ENCODE results near the gene MCCC1. TPM values are rescaled to one million over a fixed set of nuclear protein-coding genes. Genes with fewer than 3 reads are reported as not detected.

MCCC1 gene
- total and polyA plus RNA-seq, 2 experiments from 2014 or later: 30.8 to 37.7 TPM

- H3K4me1 ChIP-seq (ENCODE audit: insufficient read depth): no peaks in the 10 kb centered on the region
- WGBS (ENCODE audit: low lambda C conversion rate, missing lambda C conversion rate): 85% methylated on average over 3 of the region's 3 CpGs
Measured at GRCh38 chr3:183028416-183028815, 70.9 kb downstream of the MCCC1 start.

GRCh38 chr3:183027276-183027675, 72.0 kb downstream of the MCCC1 start:
- no peaks in the 10 kb centered on the region for H3K27me3 ChIP-seq
- TF ChIP-seq CTCF (IDR thresholded peaks at IDR 0.05; ENCODE audit: poor library complexity) (no peak), EZH2 (IDR thresholded peaks at IDR 0.05; ENCODE audit: borderline replicate concordance) (no peak), EZH2phosphoT487 (IDR thresholded peaks at IDR 0.05; ENCODE audit: low read depth, severe bottlenecking, unreplicated experiment) (no peak)

More at GRCh38 chr3:183028416-183028815, 70.9 kb downstream of the MCCC1 start:
- Histone ChIP-seq H4K20me1 (ENCODE audit: insufficient read depth, poor library complexity, severe bottlenecking) (no peaks in the 10 kb centered on the region), H3K4me2 (no peak overlapping the region), H3K36me3 (replicated peaks; ENCODE audit: insufficient read depth, low read depth) (no peaks in the 10 kb centered on the region), H3K9me2 (replicated peaks; ENCODE audit: insufficient read depth) (no peaks in the 10 kb centered on the region), H3K27me3 (no peaks in the 10 kb centered on the region), H3K27ac (no peak overlapping the region), H2AFZ (no peak overlapping the region), H3K9me3 (ENCODE audit: low read depth) (no peaks in the 10 kb centered on the region), H3K4me3 (no peak overlapping the region), H3K79me2 (no peaks in the 10 kb centered on the region)
- TF ChIP-seq EZH2phosphoT487 (IDR thresholded peaks at IDR 0.05; ENCODE audit: low read depth, severe bottlenecking, unreplicated experiment) (no peak), EZH2 (IDR thresholded peaks at IDR 0.05; ENCODE audit: borderline replicate concordance) (no peak), CTCF (IDR thresholded peaks at IDR 0.05; ENCODE audit: poor library complexity) (no peak)
- DNase-seq (ENCODE audit: low spot score): no peak

GRCh38 chr3:183022936-183023516, 76.3 kb downstream of the MCCC1 start:
- Histone ChIP-seq H3K4me3 (no peak overlapping the region), H3K9me3 (ENCODE audit: low read depth) (no peaks in the 10 kb centered on the region), H3K4me2 (no peak overlapping the region), H3K36me3 (replicated peaks; ENCODE audit: insufficient read depth, low read depth) (peaks cover 4% of the 10 kb centered on the region), H3K79me2 (no peaks in the 10 kb centered on the region), H3K27ac (peak overlapping the region; percentile 29), H3K27me3 (no peaks in the 10 kb centered on the region), H2AFZ (no peak overlapping the region), H3K4me1 (ENCODE audit: insufficient read depth) (no peaks in the 10 kb centered on the region), H3K9me2 (replicated peaks; ENCODE audit: insufficient read depth) (no peaks in the 10 kb centered on the region), H4K20me1 (ENCODE audit: insufficient read depth, poor library complexity, severe bottlenecking) (no peaks in the 10 kb centered on the region)
- no peak for TF ChIP-seq EZH2 (IDR thresholded peaks at IDR 0.05; ENCODE audit: borderline replicate concordance)
- 70% methylated on average over 3 of the region's 3 CpGs for WGBS (ENCODE audit: low lambda C conversion rate, missing lambda C conversion rate)
- DNase-seq (ENCODE audit: low spot score): no peak

More at GRCh38 chr3:183027276-183027675, 72.0 kb downstream of the MCCC1 start:
- Histone ChIP-seq H3K36me3 (replicated peaks; ENCODE audit: insufficient read depth, low read depth) (no peaks in the 10 kb centered on the region), H2AFZ (no peak overlapping the region), H3K27ac (no peak overlapping the region), H3K4me2 (no peak overlapping the region), H3K4me3 (no peak overlapping the region), H3K9me2 (replicated peaks; ENCODE audit: insufficient read depth) (no peaks in the 10 kb centered on the region), H3K4me1 (ENCODE audit: insufficient read depth) (no peaks in the 10 kb centered on the region), H4K20me1 (ENCODE audit: insufficient read depth, poor library complexity, severe bottlenecking) (no peaks in the 10 kb centered on the region), H3K9me3 (ENCODE audit: low read depth) (no peaks in the 10 kb centered on the region), H3K79me2 (no peaks in the 10 kb centered on the region)
- DNase-seq (ENCODE audit: low spot score): no peak
- WGBS (ENCODE audit: low lambda C conversion rate, missing lambda C conversion rate): 92% methylated on average over 1 of the region's 1 CpG

GRCh38 chr3:183018421-183019192, 80.7 kb downstream of the MCCC1 start:
- Histone ChIP-seq H2AFZ (no peak overlapping the region), H3K4me1 (ENCODE audit: insufficient read depth) (no peaks in the 10 kb centered on the region), H3K27ac (no peak overlapping the region), H3K36me3 (replicated peaks; ENCODE audit: insufficient read depth, low read depth) (peaks cover 4% of the 10 kb centered on the region), H3K27me3 (no peaks in the 10 kb centered on the region), H3K4me3 (no peak overlapping the region), H3K79me2 (no peaks in the 10 kb centered on the region), H3K4me2 (no peak overlapping the region), H4K20me1 (ENCODE audit: insufficient read depth, poor library complexity, severe bottlenecking) (no peaks in the 10 kb centered on the region), H3K9me2 (replicated peaks; ENCODE audit: insufficient read depth) (no peaks in the 10 kb centered on the region), H3K9me3 (ENCODE audit: low read depth) (no peaks in the 10 kb centered on the region)
- no peak for DNase-seq (ENCODE audit: low spot score)
- WGBS (ENCODE audit: low lambda C conversion rate, missing lambda C conversion rate): 94% methylated on average over 3 of the region's 3 CpGs
- no peak for TF ChIP-seq EZH2phosphoT487 (IDR thresholded peaks at IDR 0.05; ENCODE audit: low read depth, severe bottlenecking, unreplicated experiment)
- no peak for TF ChIP-seq EZH2 (IDR thresholded peaks at IDR 0.05; ENCODE audit: borderline replicate concordance)
- TF ChIP-seq CTCF (IDR thresholded peaks at IDR 0.05; ENCODE audit: poor library complexity): no peak

Data from hepatocyte (in vitro differentiated cells).